Cardiac muscle cell (in vitro differentiated cells and primary cell): ENCODE measurements around the gene KIF4B. TPM values are rescaled to one million over a fixed set of nuclear protein-coding genes. Genes with fewer than 3 reads are reported as not detected.

Source experiments
- DNase-seq, 2 donors: peaks; one replicate each; pipeline versions ENCODE4 v3.0.0 to v3.0.0-alpha.2; 2010 to 2017; ENCODE audit warnings: low read depth in 1 of 2, low spot score in 1 of 2
- H3K27ac ChIP-seq: fragments of 200-600 bp; sonication (generic); 2 replicates; pipeline ENCODE4 v1.5.1; 2016
- H3K27me3 ChIP-seq: fragments of 200-600 bp; sonication (generic); 2 replicates; pipeline ENCODE4 v1.6.0; 2016; ENCODE audit warnings: control low read depth
- H3K36me3 ChIP-seq: fragments of 200-600 bp; sonication (generic); 2 replicates; pipeline ENCODE4 v1.5.1; 2016; ENCODE audit warnings: control low read depth
- H3K4me1 ChIP-seq: fragments of 200-600 bp; sonication (generic); 2 replicates; pipeline ENCODE4 v1.8.1; 2017; ENCODE audit warnings: low read depth, mild to moderate bottlenecking, mixed run types
- H3K4me3 ChIP-seq: fragments of 200-600 bp; sonication (generic); 2 replicates; pipeline ENCODE4 v1.5.1; 2016; ENCODE audit warnings: mild to moderate bottlenecking
- H3K9me3 ChIP-seq: fragments of 200-600 bp; sonication (generic); 2 replicates; pipeline ENCODE4 v1.5.1; 2017; ENCODE audit warnings: low read depth, mild to moderate bottlenecking, control low read depth
- polyA plus RNA-seq: library from polyadenylated mRNA; unstranded; fragments of >200 nt; fragmentation: Nextera tagmentation; extraction: Ambion mirVana; gene quantifications from 2 replicates; pipeline ENCODE4 v1.2.1, GENCODE V29; 2016
- total RNA-seq: library from RNA; depleted of rRNA; stranded (reverse); fragments of >200 nt; gene quantifications from 2 replicates; pipeline ENCODE4 v1.2.3, GENCODE V29; 2016
- TF ChIP-seq, protein P1 (sequence below): IDR thresholded peaks from 2 replicates; pipeline ENCODE4 v1.5.1; 2012; ENCODE audit warnings: low read depth, mild to moderate bottlenecking, low read length

The KIF4B gene
- total and polyA plus RNA-seq, 2 experiments from 2014 or later, result not detected

DNA sequence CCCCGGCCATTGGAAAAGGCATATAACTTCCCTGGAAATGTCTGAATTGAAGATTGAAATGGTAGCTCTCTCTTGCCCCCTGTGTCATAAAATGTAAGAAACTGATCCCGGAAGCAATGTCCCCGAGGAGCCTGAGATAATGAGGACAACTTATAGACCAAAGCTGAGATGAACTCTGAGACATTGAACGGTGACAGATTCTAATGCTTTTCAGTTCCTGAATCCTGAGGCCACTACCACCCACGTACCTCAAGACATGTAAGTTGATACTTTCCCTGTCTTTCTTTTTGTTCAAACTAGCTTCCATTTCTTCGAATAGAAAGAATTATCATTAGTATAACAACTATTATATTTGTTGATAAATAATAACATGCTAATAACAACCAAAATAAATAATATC lies 51.0 kb downstream of the KIF4B start:
- TF ChIP-seq, protein P1, sequence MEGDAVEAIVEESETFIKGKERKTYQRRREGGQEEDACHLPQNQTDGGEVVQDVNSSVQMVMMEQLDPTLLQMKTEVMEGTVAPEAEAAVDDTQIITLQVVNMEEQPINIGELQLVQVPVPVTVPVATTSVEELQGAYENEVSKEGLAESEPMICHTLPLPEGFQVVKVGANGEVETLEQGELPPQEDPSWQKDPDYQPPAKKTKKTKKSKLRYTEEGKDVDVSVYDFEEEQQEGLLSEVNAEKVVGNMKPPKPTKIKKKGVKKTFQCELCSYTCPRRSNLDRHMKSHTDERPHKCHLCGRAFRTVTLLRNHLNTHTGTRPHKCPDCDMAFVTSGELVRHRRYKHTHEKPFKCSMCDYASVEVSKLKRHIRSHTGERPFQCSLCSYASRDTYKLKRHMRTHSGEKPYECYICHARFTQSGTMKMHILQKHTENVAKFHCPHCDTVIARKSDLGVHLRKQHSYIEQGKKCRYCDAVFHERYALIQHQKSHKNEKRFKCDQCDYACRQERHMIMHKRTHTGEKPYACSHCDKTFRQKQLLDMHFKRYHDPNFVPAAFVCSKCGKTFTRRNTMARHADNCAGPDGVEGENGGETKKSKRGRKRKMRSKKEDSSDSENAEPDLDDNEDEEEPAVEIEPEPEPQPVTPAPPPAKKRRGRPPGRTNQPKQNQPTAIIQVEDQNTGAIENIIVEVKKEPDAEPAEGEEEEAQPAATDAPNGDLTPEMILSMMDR, result no peak
- Histone ChIP-seq H3K27me3 (no peaks in the 10 kb centered on the region), H3K27ac (no peak overlapping the region), H3K36me3 (no peaks in the 10 kb centered on the region), H3K9me3 (no peaks in the 10 kb centered on the region), H3K4me1 (no peaks in the 10 kb centered on the region), H3K4me3 (no peak overlapping the region)
- DNase-seq, result no peak

DNA sequence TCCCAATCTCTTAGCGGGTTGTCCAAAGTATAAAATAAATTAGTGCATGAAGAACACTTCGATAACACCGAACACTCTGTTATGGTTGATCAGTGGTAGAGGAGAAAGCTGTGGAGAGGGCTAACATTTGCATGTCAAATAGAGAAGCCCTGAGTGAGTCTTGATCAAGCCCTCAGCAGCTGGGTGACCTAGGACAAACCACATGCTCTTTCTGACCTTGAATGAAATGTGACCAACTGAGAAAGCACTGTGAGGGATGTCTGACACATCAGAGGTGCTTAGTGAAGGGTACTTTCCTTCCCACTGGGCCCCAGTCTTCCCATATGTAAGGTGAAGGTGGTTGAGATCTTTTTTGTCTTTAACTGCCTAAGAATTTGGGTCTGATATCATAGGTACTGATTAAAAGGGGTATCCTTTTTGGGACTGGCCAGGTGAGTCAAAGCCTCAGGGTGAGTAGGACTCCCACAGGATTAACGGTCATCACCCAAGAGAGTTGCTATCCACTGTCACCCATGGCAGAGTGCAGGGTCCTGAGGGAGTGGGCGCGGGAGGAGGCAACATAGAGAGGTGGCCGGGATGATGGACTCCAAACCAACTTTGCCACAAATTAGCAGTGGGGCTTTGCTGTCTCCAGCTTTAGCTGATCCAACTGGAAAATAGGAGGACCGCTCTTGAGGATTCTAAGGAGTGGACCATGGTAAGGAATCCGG lies 53.5 kb downstream of the KIF4B start:
- TF ChIP-seq, protein P1, result no peak
- Histone ChIP-seq H3K27ac (no peak overlapping the region), H3K4me1 (no peaks in the 10 kb centered on the region), H3K4me3 (no peak overlapping the region), H3K9me3 (no peaks in the 10 kb centered on the region), H3K27me3 (no peaks in the 10 kb centered on the region), H3K36me3 (no peaks in the 10 kb centered on the region)
- no peak for DNase-seq

Other genes starting within 250 kb of the KIF4B start
- 22.4 and 39.4 TPM in 2 replicates for gene FAXDC2, start 163.2 kb upstream of the KIF4B start, total RNA-seq
- gene FAXDC2, start 163.2 kb upstream of the KIF4B start, polyA plus RNA-seq, result 25.1 and 45.3 TPM in 2 replicates
- gene CNOT8, start 155.1 kb upstream of the KIF4B start, total RNA-seq, result 45.2 and 55.7 TPM in 2 replicates
- gene CNOT8, start 155.1 kb upstream of the KIF4B start, polyA plus RNA-seq, result 37.2 and 45.6 TPM in 2 replicates
- 14.3 and 17.4 TPM in 2 replicates for gene GEMIN5, start 75.5 kb upstream of the KIF4B start, total RNA-seq
- gene GEMIN5, start 75.5 kb upstream of the KIF4B start, polyA plus RNA-seq, result 10.8 and 14.7 TPM in 2 replicates
- 27.3 and 39.0 TPM in 2 replicates for gene MRPL22, start 72.7 kb upstream of the KIF4B start, total RNA-seq
- 139 and 164 TPM in 2 replicates for gene MRPL22, start 72.7 kb upstream of the KIF4B start, polyA plus RNA-seq